Stimulated activated CD4-positive, alpha-beta T cell treated with anti-CD3 and anti-CD28 coated beads, Interleukin-15, amount 100 ng/mL, for 24 hours (primary cell): ENCODE measurements around the gene TAS2R19.

Source experiments
- DNase-seq: peaks from one replicate; pipeline ENCODE4 v3.0.0-alpha.2; 2020

Gene TAS2R19

DNA sequence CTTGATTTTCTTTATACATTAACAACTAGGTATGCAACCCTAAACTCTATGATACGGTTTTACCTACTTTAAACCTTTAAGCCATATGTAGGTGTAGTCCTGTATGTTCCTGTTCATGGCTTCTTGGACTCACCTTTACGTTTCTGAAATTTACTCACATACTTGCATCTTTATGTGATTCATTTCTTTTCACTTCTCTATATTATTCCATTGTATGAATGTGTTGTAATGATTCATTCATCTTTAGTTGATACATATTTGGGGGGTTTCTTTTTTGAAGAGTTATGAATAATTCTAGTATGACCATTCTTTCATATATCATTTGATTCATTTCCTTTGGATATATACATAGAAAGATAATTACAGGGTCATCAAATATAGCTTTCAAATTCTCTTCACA lies 33.3 kb downstream of the TAS2R19 start:
- DNase-seq: no peak

GRCh38 chr12:10986812-10987211 lies 35.6 kb downstream of the TAS2R19 start, which contains the start of gene TAS2R50:
Gene TAS2R50, minus strand, starts transcription at chr12:10986912. Its CDS starts 52 bp downstream, at chr12:10986860.
- DNase-seq: no peak

- DNase-seq: peak; percentile 33
Measured at GRCh38 chr12:10982244-10982643, 40.2 kb downstream of the TAS2R19 start.

DNA sequence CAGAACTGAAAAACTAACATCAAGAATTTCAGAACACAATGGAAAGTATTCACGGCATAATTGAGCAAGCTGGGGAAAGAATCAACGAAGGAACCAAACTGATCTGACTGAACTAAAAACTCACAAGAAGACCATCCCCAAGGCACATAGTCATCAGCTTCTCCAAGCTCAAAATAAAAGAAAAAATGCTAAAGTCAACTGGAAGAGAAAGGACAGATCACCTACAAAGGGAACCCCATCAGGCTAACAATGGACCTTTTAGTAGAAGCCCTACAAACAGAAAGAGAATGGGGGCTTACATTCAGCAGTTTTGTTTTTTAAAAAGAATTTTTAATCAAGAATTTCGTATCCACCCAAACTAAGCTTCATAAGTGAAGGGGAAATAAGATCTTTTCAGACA lies 47.5 kb downstream of the TAS2R19 start:
- DNase-seq: no peak
